Activated naive CD4-positive, alpha-beta T cell treated with anti-CD3 and anti-CD28 coated beads for 36 hours (primary cell): ENCODE results near the gene GRAMD1B. TPM values are rescaled to one million over a fixed set of nuclear protein-coding genes. Genes with fewer than 3 reads are reported as not detected.
A peak's percentile ranks its signal among the peaks of the same experiment; 100 is the strongest.

Experiments used
- CTCF ChIA-PET: fragments of 350-600 bp; sonication (Branson Sonifier 250); formaldehyde crosslinking; loops from one replicate; lab custom pipeline; 2021; ENCODE audit warnings: antibody characterized with exemption; lab: Charles Lee
- DNase-seq: peaks from one replicate; pipeline ENCODE4 v3.0.0-alpha.2; 2020
- H3K27ac Mint-ChIP-seq: one replicate; pipeline ENCODE4 v1.8.0; 2021; ENCODE audit warnings: mild to moderate bottlenecking, mixed read lengths
- H3K27me3 Mint-ChIP-seq: one replicate; pipeline ENCODE4 v1.8.0; 2021; ENCODE audit warnings: low read depth, mixed read lengths
- H3K36me3 Mint-ChIP-seq: one replicate; pipeline ENCODE4 v1.8.0; 2021; ENCODE audit warnings: low read depth, mixed read lengths
- H3K4me1 Mint-ChIP-seq: one replicate; pipeline ENCODE4 v1.8.0; 2021; ENCODE audit warnings: low read depth, mixed read lengths
- H3K4me3 Mint-ChIP-seq: one replicate; pipeline ENCODE4 v1.8.0; 2021; ENCODE audit warnings: mild to moderate bottlenecking, moderate library complexity, mixed read lengths
- H3K9me3 Mint-ChIP-seq: one replicate; pipeline ENCODE4 v1.8.0; 2021; ENCODE audit warnings: mixed read lengths
- intact Hi-C: fragments of 100-400 bp; cut with micrococcal nuclease; formaldehyde crosslinking; loops from one replicate; pipeline ENCODE4 v1.15.1; 2023
- total RNA-seq, 2 experiments: library from RNA; stranded (reverse); gene quantifications; one replicate each; pipeline ENCODE4 v1.2.3, GENCODE V29; 2021

GRAMD1B gene
- total RNA-seq, 2 experiments from 2014 or later = 43.7 to 47.2 TPM

GRCh38 chr11:123469089-123469488 lies 39.0 kb downstream of the GRAMD1B start:
- Mint-ChIP-seq H3K27ac (no peak overlapping the region), H3K27me3 (no peaks in the 10 kb centered on the region), H3K36me3 (peaks cover 2% of the 10 kb centered on the region), H3K4me1 (peaks cover 9% of the 10 kb centered on the region), H3K4me3 (no peak overlapping the region), H3K9me3 (no peaks in the 10 kb centered on the region)
- intact Hi-C loops = no loop called here
- DNase-seq = no peak
- CTCF ChIA-PET = interaction anchor here (0.8 to 2.2 kb wide), 2 partner anchors 62 to 167 kb away, joined by 3 to 7 read pairs; no protein-coding TSS in a partner anchor

GRCh38 chr11:123469586-123469985 lies 39.5 kb downstream of the GRAMD1B start:
- no peak for DNase-seq

GRCh38 chr11:123470842-123471241 lies 40.8 kb downstream of the GRAMD1B start:
- H3K4me1 Mint-ChIP-seq = peaks cover 6% of the 10 kb centered on the region
- no peaks in the 10 kb centered on the region for H3K27me3 Mint-ChIP-seq
- intact Hi-C loops = no loop called here
- DNase-seq = no peak
- no peak overlapping the region for H3K4me3 Mint-ChIP-seq
- H3K36me3 Mint-ChIP-seq = peaks cover 1% of the 10 kb centered on the region
- H3K27ac Mint-ChIP-seq = no peak overlapping the region
- CTCF ChIA-PET = interaction anchor here (1.0 to 4.0 kb wide), 2 partner anchors 63 to 170 kb away, joined by 4 to 17 read pairs; no protein-coding TSS in a partner anchor
- H3K9me3 Mint-ChIP-seq = no peaks in the 10 kb centered on the region

More at GRCh38 chr11:123469586-123469985, 39.5 kb downstream of the GRAMD1B start:
- intact Hi-C loops = no loop called here
- CTCF ChIA-PET = interaction anchor here (1.2 to 2.2 kb wide), 2 partner anchors 8 to 62 kb away, joined by 6 to 7 read pairs; no protein-coding TSS in a partner anchor
- Mint-ChIP-seq H3K27ac (no peak overlapping the region), H3K4me3 (no peak overlapping the region), H3K27me3 (no peaks in the 10 kb centered on the region), H3K4me1 (peaks cover 9% of the 10 kb centered on the region), H3K9me3 (no peaks in the 10 kb centered on the region), H3K36me3 (peaks cover 2% of the 10 kb centered on the region)

- Mint-ChIP-seq H3K27me3 (no peaks in the 10 kb centered on the region), H3K4me1 (no peaks in the 10 kb centered on the region), H3K27ac (no peak overlapping the region), H3K4me3 (no peak overlapping the region), H3K9me3 (no peaks in the 10 kb centered on the region), H3K36me3 (peaks cover 2% of the 10 kb centered on the region)
- CTCF ChIA-PET = interaction anchor here (4.0 kb wide), 1 partner anchor 65 kb away, joined by 17 read pairs; no protein-coding TSS in a partner anchor
- intact Hi-C loops = no loop called here
- no peak for DNase-seq
Measured at GRCh38 chr11:123472236-123472935, 42.3 kb downstream of the GRAMD1B start.

GRCh38 chr11:123473941-123474677 lies 44.0 kb downstream of the GRAMD1B start:
- Mint-ChIP-seq H3K9me3 (no peaks in the 10 kb centered on the region), H3K27ac (no peak overlapping the region), H3K27me3 (no peaks in the 10 kb centered on the region), H3K4me1 (peaks cover 8% of the 10 kb centered on the region), H3K4me3 (no peak overlapping the region), H3K36me3 (peaks cover 7% of the 10 kb centered on the region)
- CTCF ChIA-PET = interaction anchor here (0.7 to 7.8 kb wide), 10 partner anchors 8 to 169 kb away, joined by 3 to 129 read pairs (median 4); no protein-coding TSS in a partner anchor
- intact Hi-C loops = no loop called here
- no peak for DNase-seq

- no peak for DNase-seq
- no peak overlapping the region for H3K4me3 Mint-ChIP-seq
- H3K9me3 Mint-ChIP-seq = no peaks in the 10 kb centered on the region
- H3K27ac Mint-ChIP-seq = no peak overlapping the region
- no peaks in the 10 kb centered on the region for H3K27me3 Mint-ChIP-seq
- intact Hi-C loops = no loop called here
- H3K36me3 Mint-ChIP-seq = peaks cover 7% of the 10 kb centered on the region
- peaks cover 8% of the 10 kb centered on the region for H3K4me1 Mint-ChIP-seq
- CTCF ChIA-PET = interaction anchor here (0.6 to 7.8 kb wide), 9 partner anchors 9 to 228 kb away, joined by 3 to 129 read pairs (median 4); no protein-coding TSS in a partner anchor
Measured at GRCh38 chr11:123474994-123475393, 44.9 kb downstream of the GRAMD1B start.

GRCh38 chr11:123475469-123475868 lies 45.4 kb downstream of the GRAMD1B start:
- no peak for DNase-seq
- Mint-ChIP-seq H3K27me3 (no peaks in the 10 kb centered on the region), H3K4me3 (no peak overlapping the region), H3K27ac (no peak overlapping the region), H3K4me1 (peaks cover 13% of the 10 kb centered on the region), H3K36me3 (peaks cover 7% of the 10 kb centered on the region), H3K9me3 (no peaks in the 10 kb centered on the region)
- CTCF ChIA-PET = interaction anchor here (0.6 to 7.8 kb wide), 9 partner anchors 10 to 228 kb away, joined by 3 to 129 read pairs (median 4); no protein-coding TSS in a partner anchor
- intact Hi-C loops = no loop called here

GRCh38 chr11:123477205-123477907 lies 47.3 kb downstream of the GRAMD1B start:
- Mint-ChIP-seq H3K27ac (no peak overlapping the region), H3K4me1 (peaks cover 20% of the 10 kb centered on the region), H3K9me3 (no peaks in the 10 kb centered on the region), H3K27me3 (no peaks in the 10 kb centered on the region), H3K36me3 (peaks cover 17% of the 10 kb centered on the region), H3K4me3 (no peak overlapping the region)
- CTCF ChIA-PET = interaction anchor here (0.7 to 7.8 kb wide), 12 partner anchors 7 to 374 kb away, joined by 3 to 129 read pairs (median 6); partner anchors contain the start of gene CLMP
- intact Hi-C loops = no loop called here
- DNase-seq = no peak

GRCh38 chr11:123478352-123478987 lies 48.4 kb downstream of the GRAMD1B start:
- Mint-ChIP-seq H3K36me3 (peaks cover 19% of the 10 kb centered on the region), H3K27me3 (no peaks in the 10 kb centered on the region), H3K4me3 (no peak overlapping the region), H3K9me3 (no peaks in the 10 kb centered on the region), H3K4me1 (peaks cover 26% of the 10 kb centered on the region), H3K27ac (no peak overlapping the region)
- CTCF ChIA-PET = interaction anchor here (0.7 to 7.8 kb wide), 25 partner anchors 8 to 375 kb away, joined by 3 to 129 read pairs (median 5); no protein-coding TSS in a partner anchor
- intact Hi-C loops = loop anchor here (1.0 to 2.0 kb wide), 9 partner anchors 24 to 367 kb away; no protein-coding TSS in a partner anchor
- DNase-seq = peak; percentile 43

- Mint-ChIP-seq H3K4me1 (peaks cover 31% of the 10 kb centered on the region), H3K9me3 (no peaks in the 10 kb centered on the region), H3K27me3 (no peaks in the 10 kb centered on the region), H3K36me3 (peaks cover 26% of the 10 kb centered on the region), H3K4me3 (no peak overlapping the region), H3K27ac (no peak overlapping the region)
- intact Hi-C loops = loop anchor here (2.0 kb wide), 1 partner anchor 76 kb away; no protein-coding TSS in a partner anchor
- no peak for DNase-seq
- CTCF ChIA-PET = interaction anchor here (0.6 to 7.8 kb wide), 28 partner anchors 25 to 376 kb away, joined by 3 to 129 read pairs (median 4); no protein-coding TSS in a partner anchor
Measured at GRCh38 chr11:123479048-123479837, 49.2 kb downstream of the GRAMD1B start.
